Lower leg skin (tissue), 4 donors: ENCODE measurements around the gene YAP1. TPM values are rescaled to one million over a fixed set of nuclear protein-coding genes. Genes with fewer than 3 reads are reported as not detected.

Source experiments
- DNase-seq, 2 donors: peaks; one replicate each; pipeline ENCODE4 v3.0.0-alpha.2; 2019; ENCODE audit warnings: low spot score in 2 of 2
- H3K4me3 ChIP-seq: fragments of 200-600 bp; sonication (generic); 2 replicates; pipeline ENCODE4 v1.5.1; 2017; ENCODE audit warnings: mild to moderate bottlenecking, low read depth; ENCODE audit not compliant: poor library complexity, severe bottlenecking
- POLR2A ChIP-seq, 2 donors: fragments of 450-650 bp; IDR thresholded peaks; one replicate each; pipeline ENCODE4 v1.6.1; 2016 to 2017; ENCODE audit warnings: antibody characterized with exemption in 2 of 2, mild to moderate bottlenecking in 1 of 2, moderate library complexity in 1 of 2
- WGBS, 2 donors: methylation state at CpG; one replicate each; pipeline ENCODE4 v1.1.5; 2018; 5-methylcytosine and 5-hydroxymethylcytosine counted together
- intact Hi-C: fragments of 100-400 bp; cut with DNase I; formaldehyde crosslinking; loops from one replicate; pipeline ENCODE4 v1.15.0; 2023; ENCODE audit warnings: low total_unique reads
- total RNA-seq, 4 donors: library from RNA; depleted of rRNA; stranded (reverse); fragments of >200 nt; gene quantifications; one replicate each; pipeline ENCODE4 v1.1.0, GENCODE V29; 2016
- TF ChIP-seq, protein P1 (sequence below), 3 donors: fragments of 450-650 bp; IDR thresholded peaks; one replicate each; pipeline ENCODE4 v1.5.1; 2016; ENCODE audit warnings: antibody characterized with exemption in 3 of 3, mild to moderate bottlenecking in 3 of 3, moderate library complexity in 2 of 3

The YAP1 gene
- total RNA-seq, 4 donors from 2014 or later = 164 to 241 (median 211) TPM

DNA sequence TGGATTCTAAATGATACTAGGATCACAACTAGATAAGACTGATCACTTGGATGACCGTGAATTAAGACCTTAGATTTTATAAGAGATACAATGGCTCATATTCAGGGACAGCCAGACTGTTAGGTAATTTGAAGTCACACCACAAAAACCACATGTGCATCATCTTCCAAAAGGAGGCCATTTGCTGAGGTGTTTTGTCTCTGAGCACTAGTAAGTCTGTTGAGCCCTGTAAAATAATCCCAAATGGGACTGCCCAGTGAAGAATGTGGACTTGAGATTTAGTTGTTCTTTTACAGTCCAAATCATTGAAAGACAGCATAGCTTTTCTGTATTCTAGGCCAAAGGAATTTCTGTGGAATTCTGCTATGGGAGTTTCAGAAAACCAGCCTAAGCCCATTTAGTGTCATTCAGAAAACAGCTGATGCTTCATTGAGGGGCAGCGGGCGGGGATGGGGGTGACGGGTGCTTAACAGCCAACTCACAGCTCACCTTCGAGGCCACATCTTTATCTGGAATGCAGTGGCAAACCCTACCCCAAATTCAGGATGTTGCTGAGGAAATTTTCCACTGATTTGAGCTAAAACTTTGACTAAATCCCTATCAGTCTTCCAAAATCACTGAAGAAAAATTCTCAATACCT lies 127.0 kb downstream of the YAP1 start:
- WGBS, 2 donors = 75 to 81% methylated on average over 5 of the region's 5 CpGs
- H3K4me3 ChIP-seq = no peak overlapping the region
- TF ChIP-seq, protein P1, sequence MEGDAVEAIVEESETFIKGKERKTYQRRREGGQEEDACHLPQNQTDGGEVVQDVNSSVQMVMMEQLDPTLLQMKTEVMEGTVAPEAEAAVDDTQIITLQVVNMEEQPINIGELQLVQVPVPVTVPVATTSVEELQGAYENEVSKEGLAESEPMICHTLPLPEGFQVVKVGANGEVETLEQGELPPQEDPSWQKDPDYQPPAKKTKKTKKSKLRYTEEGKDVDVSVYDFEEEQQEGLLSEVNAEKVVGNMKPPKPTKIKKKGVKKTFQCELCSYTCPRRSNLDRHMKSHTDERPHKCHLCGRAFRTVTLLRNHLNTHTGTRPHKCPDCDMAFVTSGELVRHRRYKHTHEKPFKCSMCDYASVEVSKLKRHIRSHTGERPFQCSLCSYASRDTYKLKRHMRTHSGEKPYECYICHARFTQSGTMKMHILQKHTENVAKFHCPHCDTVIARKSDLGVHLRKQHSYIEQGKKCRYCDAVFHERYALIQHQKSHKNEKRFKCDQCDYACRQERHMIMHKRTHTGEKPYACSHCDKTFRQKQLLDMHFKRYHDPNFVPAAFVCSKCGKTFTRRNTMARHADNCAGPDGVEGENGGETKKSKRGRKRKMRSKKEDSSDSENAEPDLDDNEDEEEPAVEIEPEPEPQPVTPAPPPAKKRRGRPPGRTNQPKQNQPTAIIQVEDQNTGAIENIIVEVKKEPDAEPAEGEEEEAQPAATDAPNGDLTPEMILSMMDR (IDR thresholded peaks at IDR 0.05) = no peak
- TF ChIP-seq POLR2A (IDR thresholded peaks at IDR 0.05) = no peak
- intact Hi-C loops = no loop called here
- no peak for DNase-seq

DNA sequence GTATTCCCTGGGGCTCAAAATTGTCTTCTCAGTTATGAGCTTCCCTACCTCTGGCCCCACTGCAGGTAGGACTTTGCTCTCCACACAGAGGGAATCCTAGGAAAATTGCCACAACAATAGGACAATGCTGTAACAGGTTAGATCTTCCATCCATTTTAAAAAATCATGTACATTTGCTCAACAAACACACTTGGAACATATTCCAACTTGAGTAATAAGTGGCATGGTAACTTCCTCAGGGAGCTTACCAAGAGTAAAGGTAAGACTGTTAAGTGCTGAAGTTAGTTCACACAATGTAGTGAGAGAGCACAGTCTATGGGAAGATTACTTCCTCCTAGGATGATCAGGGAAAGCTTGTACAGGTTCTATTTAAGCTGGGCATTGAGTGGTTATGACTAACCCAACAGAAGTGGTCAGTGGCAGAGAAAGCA lies 128.2 kb downstream of the YAP1 start:
- intact Hi-C loops = no loop called here
- TF ChIP-seq POLR2A (IDR thresholded peaks at IDR 0.05) = no peak
- TF ChIP-seq, protein P1 (IDR thresholded peaks at IDR 0.05) = no peak

DNA sequence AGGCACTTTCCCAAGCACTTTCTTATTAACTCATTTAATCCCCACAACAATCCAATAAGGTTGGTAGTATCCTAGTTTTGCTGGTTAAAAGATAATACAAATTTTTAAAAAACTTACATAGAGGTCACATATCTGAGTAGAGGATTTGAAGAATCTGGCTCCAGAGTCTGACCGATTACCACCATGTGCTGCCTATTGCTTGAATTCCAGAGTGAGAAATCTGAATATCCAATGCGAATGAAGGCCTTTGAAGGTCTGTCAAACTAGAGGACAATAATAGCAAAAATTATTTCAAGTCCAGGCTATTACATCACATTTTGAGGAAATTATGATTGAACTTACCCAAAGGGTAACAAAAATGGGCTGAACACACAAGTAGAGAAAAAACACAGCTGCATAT lies 129.2 kb downstream of the YAP1 start:
- intact Hi-C loops = no loop called here
- no peak for DNase-seq
- H3K4me3 ChIP-seq = no peak overlapping the region
- TF ChIP-seq POLR2A (IDR thresholded peaks at IDR 0.05) = no peak
- TF ChIP-seq, protein P1 (IDR thresholded peaks at IDR 0.05) = no peak
- WGBS, 2 donors = 83 to 90% methylated on average over 2 of the region's 2 CpGs

More for the DNA sequence above, 128.2 kb downstream of the YAP1 start:
- DNase-seq = no peak
- no peak overlapping the region for H3K4me3 ChIP-seq

DNA sequence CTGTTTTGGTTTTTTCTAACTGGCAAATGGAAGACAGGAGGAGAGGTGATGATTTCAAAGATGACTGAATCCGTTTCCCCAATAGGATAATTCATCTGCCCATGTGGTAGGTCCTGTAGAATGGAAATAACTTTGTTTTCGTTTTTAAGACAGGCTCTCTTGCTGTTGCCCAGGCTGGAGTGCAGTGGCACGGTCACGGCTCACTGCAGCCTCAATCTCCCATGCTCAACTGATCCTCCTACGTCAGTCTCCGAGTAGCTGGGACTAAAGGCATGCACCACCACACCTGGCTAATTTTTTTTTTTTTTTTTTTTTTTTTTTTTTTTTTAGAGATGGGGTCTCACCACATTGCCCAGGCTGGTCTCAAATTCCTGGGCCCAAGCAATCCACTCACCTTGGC lies 129.7 kb downstream of the YAP1 start:
- WGBS, 2 donors = 90 to 94% methylated on average over 6 of the region's 6 CpGs

DNA sequence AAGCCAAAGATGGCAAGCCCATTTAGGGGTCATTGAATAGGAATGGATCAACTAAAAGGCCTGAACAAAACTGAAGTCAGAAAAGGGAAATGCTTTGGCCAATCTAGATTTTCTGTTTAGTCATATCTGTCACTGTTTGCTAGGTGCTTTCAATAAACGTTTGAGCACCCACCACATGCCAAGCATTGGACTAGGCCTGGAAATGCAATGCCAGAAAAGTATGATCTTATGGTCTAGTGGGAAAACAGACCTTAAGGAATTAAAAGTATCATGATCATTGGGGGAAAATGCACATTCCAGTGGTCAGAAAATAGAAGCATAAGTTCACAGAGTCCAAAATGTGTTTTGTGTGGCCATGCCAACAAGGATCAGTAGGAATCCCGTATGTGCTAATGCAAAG lies 130.3 kb downstream of the YAP1 start:
- H3K4me3 ChIP-seq = no peak overlapping the region
- TF ChIP-seq, protein P1 (IDR thresholded peaks at IDR 0.05) = no peak
- no peak for TF ChIP-seq POLR2A (IDR thresholded peaks at IDR 0.05)
- 33 to 38% methylated on average over 2 of the region's 2 CpGs for WGBS, 2 donors
- DNase-seq = no peak
- intact Hi-C loops = no loop called here

More for the DNA sequence above, 129.7 kb downstream of the YAP1 start:
- H3K4me3 ChIP-seq = no peak overlapping the region
- intact Hi-C loops = no loop called here
- no peak for DNase-seq
- TF ChIP-seq, protein P1 (IDR thresholded peaks at IDR 0.05) = no peak
- no peak for TF ChIP-seq POLR2A (IDR thresholded peaks at IDR 0.05)

DNA sequence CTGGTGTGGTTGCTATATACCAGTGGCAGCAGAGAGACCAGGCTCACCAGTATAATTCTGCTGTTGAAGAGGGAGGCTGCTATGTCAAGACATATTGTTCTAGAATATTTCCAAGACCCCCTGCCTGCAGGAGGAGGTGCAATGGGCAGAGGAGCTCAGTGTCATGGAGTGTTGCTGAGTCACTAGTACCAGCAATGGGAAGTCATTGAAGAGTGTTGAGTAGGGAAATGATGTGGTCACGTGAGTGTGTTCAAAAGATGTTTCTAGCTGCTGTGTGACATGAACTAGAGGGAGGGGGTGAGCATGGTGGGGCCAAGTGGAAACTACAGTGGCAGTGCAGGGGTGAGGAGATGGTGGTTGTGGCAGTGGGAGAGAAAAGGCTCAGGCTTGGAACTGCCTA lies 130.8 kb downstream of the YAP1 start:
- H3K4me3 ChIP-seq = no peak overlapping the region
- TF ChIP-seq POLR2A (IDR thresholded peaks at IDR 0.05) = no peak
- TF ChIP-seq, protein P1 (IDR thresholded peaks at IDR 0.05) = no peak
- intact Hi-C loops = no loop called here
- WGBS, 2 donors = 65 to 67% methylated on average over 1 of the region's 1 CpG
- DNase-seq = no peak
